GM12878 (cell line): Measurements from ENCODE around the gene DNAJB2. TPM values are rescaled to one million over a fixed set of nuclear protein-coding genes. Genes with fewer than 3 reads are reported as not detected.

Experiments
- ATAC-seq: fragments of 200-7000 bp; cut with Tn5 transposase; 3 replicates; pipeline ENCODE4 v1.9.1; 2020; ENCODE audit warnings: mild to moderate bottlenecking, moderate library complexity
- BruUV-seq: library from RNA; stranded (reverse); fragments of 400-500 nt; replicated peaks from 2 replicates; lab custom pipeline; 2021; lab: Mats Ljungman, UMichigan
- CTCF ChIA-PET: fragments of 300-600 bp; sonication (Branson Sonifier 250); formaldehyde crosslinking; extraction: SDS; loops from one replicate; lab custom pipeline; 2021; ENCODE audit warnings: inconsistent platforms; lab: Yijun Ruan, JAX
- POLR2A ChIA-PET: fragments of 350-600 bp; formaldehyde crosslinking; extraction: SDS; loops from one replicate; lab custom pipeline; 2021; ENCODE audit warnings: inconsistent platforms; lab: Charles Lee
- RAD21 ChIA-PET: fragments of 300-600 bp; sonication (Branson Sonifier 250); formaldehyde crosslinking; loops from one replicate; lab custom pipeline; 2023; ENCODE audit warnings: antibody characterized with exemption; ENCODE audit not compliant: unreplicated experiment; lab: Charles Lee
- SMC1A ChIA-PET: fragments of 300-600 bp; sonication (Branson Sonifier 250); formaldehyde crosslinking; loops from one replicate; lab custom pipeline; 2023; ENCODE audit not compliant: unreplicated experiment, uncharacterized antibody; lab: Charles Lee
- DNase-seq: peaks from one replicate; pipeline ENCODE4 v3.0.0-alpha.2; 2011; ENCODE audit warnings: low read depth, low spot score
- FAIRE-seq: peaks from 3 replicates; lab custom pipeline; 2011; peaks lifted over from hg19 to GRCh38; lab: Jason Lieb, UNC
- H2AFZ ChIP-seq: 2 replicates; pipeline ENCODE4 v1.6.0; 2011; ENCODE audit warnings: low read depth, low read length, control low read depth; ENCODE audit not compliant: control insufficient read depth
- H3K27ac ChIP-seq: 2 replicates; pipeline ENCODE4 v1.5.1; 2011; ENCODE audit warnings: control low read depth; ENCODE audit not compliant: control insufficient read depth, insufficient read depth
- H3K27me3 ChIP-seq, 2 experiments: replicated peaks in 1 of 2; 2 replicates each; pipeline versions ENCODE4 v1.6.0 to v1.6.1; 2011; ENCODE audit warnings: low read length in 1 of 2; ENCODE audit not compliant: control insufficient read depth in 2 of 2, insufficient read depth in 2 of 2
- H3K36me3 ChIP-seq, 2 experiments: 2 replicates each; pipeline ENCODE4 v1.5.1; 2011; ENCODE audit warnings: low read length in 1 of 2; ENCODE audit not compliant: control insufficient read depth in 2 of 2, insufficient read depth in 2 of 2
- H3K4me1 ChIP-seq: 2 replicates; pipeline ENCODE4 v1.6.1; 2011; ENCODE audit warnings: mild to moderate bottlenecking, low read length, moderate library complexity, mixed read lengths; ENCODE audit not compliant: control insufficient read depth, insufficient read depth
- H3K4me2 ChIP-seq: 2 replicates; pipeline ENCODE4 v1.6.0; 2011; ENCODE audit warnings: control low read depth; ENCODE audit not compliant: control insufficient read depth, insufficient read depth
- H3K4me3 ChIP-seq: fragments of 200-600 bp; sonication (generic); 2 replicates; pipeline ENCODE4 v1.5.1; 2016
- H3K79me2 ChIP-seq: 2 replicates; pipeline ENCODE4 v1.6.0; 2011; ENCODE audit warnings: low read length; ENCODE audit not compliant: control insufficient read depth, insufficient read depth
- H3K9ac ChIP-seq: 2 replicates; pipeline ENCODE4 v1.8.0; 2011; ENCODE audit warnings: low read length, control low read depth, mixed read lengths; ENCODE audit not compliant: control insufficient read depth, insufficient read depth
- H3K9me3 ChIP-seq: replicated peaks from 3 replicates; pipeline ENCODE4 v1.5.1; 2011; ENCODE audit warnings: mild to moderate bottlenecking, low read length; ENCODE audit not compliant: control insufficient read depth, insufficient read depth
- H4K20me1 ChIP-seq: 2 replicates; pipeline ENCODE4 v1.6.0; 2011; ENCODE audit not compliant: control insufficient read depth, insufficient read depth
- BACH1 ChIP-seq: fragments of 450-650 bp; IDR thresholded peaks from 2 replicates; pipeline ENCODE4 v1.6.1; 2017; ENCODE audit warnings: mild to moderate bottlenecking, borderline replicate concordance
- DPF2 ChIP-seq: fragments of 450-650 bp; IDR thresholded peaks from 2 replicates; pipeline ENCODE4 v1.6.1; 2017; ENCODE audit warnings: mild to moderate bottlenecking
- EZH2 ChIP-seq: IDR thresholded peaks from 2 replicates; pipeline ENCODE4 v1.6.1; 2012; ENCODE audit warnings: low read depth, mild to moderate bottlenecking, control low read depth, inconsistent platforms, low read length, borderline replicate concordance; ENCODE audit not compliant: control insufficient read depth
- IRF3 ChIP-seq: fragments of 450-650 bp; IDR thresholded peaks from 2 replicates; pipeline ENCODE4 v1.6.1; 2014; ENCODE audit warnings: mild to moderate bottlenecking
- PBX3 ChIP-seq: IDR thresholded peaks from 2 replicates; pipeline ENCODE4 v1.6.1; 2011; ENCODE audit warnings: mild to moderate bottlenecking, low read depth, low read length, moderate library complexity; ENCODE audit not compliant: insufficient replicate concordance
- RELB ChIP-seq: fragments of 450-650 bp; IDR thresholded peaks from 2 replicates; pipeline ENCODE4 v1.6.1; 2017; ENCODE audit warnings: low read depth, mild to moderate bottlenecking, moderate library complexity
- ZBTB40 ChIP-seq: fragments of 450-650 bp; IDR thresholded peaks from 2 replicates; pipeline ENCODE4 v1.6.1; 2016; ENCODE audit warnings: mild to moderate bottlenecking, moderate library complexity, borderline replicate concordance
- ZNF217 ChIP-seq: fragments of 450-650 bp; IDR thresholded peaks from 2 replicates; pipeline ENCODE4 v1.6.1; 2017; ENCODE audit warnings: antibody characterized with exemption, mild to moderate bottlenecking
- ZZZ3 ChIP-seq: IDR thresholded peaks from 2 replicates; pipeline ENCODE4 v1.6.1; 2011; ENCODE audit warnings: low read depth; ENCODE audit not compliant: control insufficient read depth, insufficient read length
- WGBS: methylation state at CpG from one replicate; pipeline ENCODE4 v1.1.6; 2016; ENCODE audit warnings: low lambda C conversion rate; ENCODE audit not compliant: insufficient replicate concordance, insufficient coverage; ENCODE audit errors: missing lambda C conversion rate; 5-methylcytosine and 5-hydroxymethylcytosine counted together
- in situ Hi-C: fragments of 300-500 bp; cut with MboI; formaldehyde crosslinking; loops from 9 replicates; pipeline ENCODE4 v1.14.3; 2018; ENCODE audit warnings: mixed read lengths
- intact Hi-C: fragments of 100-400 bp; cut with micrococcal nuclease; formaldehyde crosslinking; loops from one replicate; pipeline ENCODE4 v1.14.2; 2022; ENCODE audit not compliant: unreplicated experiment
- polyA plus RNA-seq, 11 experiments: library from polyadenylated mRNA; depleted of rRNA in 4 of 11; unstranded in 6 of 11; stranded (reverse) in 5 of 11; fragments of >200 nt; fragmentation: Nextera tagmentation in 4 of 11; fragmentation: Illumina TruSeq in 1 of 11; extraction: Ambion mirVana in 4 of 11; extraction: Trizol in 1 of 11; gene quantifications; 1 replicate in 1 of 11; 2 replicates in 10 of 11; pipeline versions ENCODE4 v1.2.1 to v1.2.3, GENCODE V29; 2011 to 2016; ENCODE audit warnings: inconsistent platforms in 2 of 11, missing spikeins in 2 of 11, low read depth in 1 of 11
- total RNA-seq, 4 experiments: library from RNA; depleted of rRNA in 3 of 4; stranded (reverse); fragments of >200 nt in 3 of 4; fragmentation: Illumina TruSeq in 1 of 4; extraction: Trizol in 1 of 4; gene quantifications; 2 replicates each; pipeline versions ENCODE4 v1.2.1 to v1.2.3, GENCODE V29; 2013 to 2021

DNAJB2 gene
- total and polyA plus RNA-seq, 10 of the 15 experiments (the other 5 are each of a cell fraction or from before 2014, with no cell fraction given) = 0.26 to 36.5 (median 12.5) TPM

GRCh38 chr2:219282943-219283581 is 3.9 kb downstream of the DNAJB2 start (continued):
- no peak for TF ChIP-seq RELB

- no peak overlapping the region for H3K27ac ChIP-seq
- no peaks in the 10 kb centered on the region for H3K9me3 ChIP-seq
- in situ Hi-C loops = no loop called here
- H3K9ac ChIP-seq = no peak overlapping the region
- no TSS peak for BruUV-seq
- no peaks in the 10 kb centered on the region for H4K20me1 ChIP-seq
- RAD21 ChIA-PET = no interaction called here
- CTCF ChIA-PET = interaction anchor here (1.0 to 13.5 kb wide), 4 partner anchors 9 to 406 kb away, joined by 3 to 257 read pairs (median 4); no protein-coding TSS in a partner anchor
- ATAC-seq (no peak), DNase-seq (no peak), FAIRE-seq (no peak)
- H3K27me3 ChIP-seq = no peaks in the 10 kb centered on the region
- 97% methylated on average over 14 of the region's 16 CpGs for WGBS
- H3K4me2 ChIP-seq = no peak overlapping the region
- H3K36me3 ChIP-seq = no peaks in the 10 kb centered on the region; a peak in 1 of 4 replicates
- H3K4me1 ChIP-seq = peaks cover 10% of the 10 kb centered on the region
- no peak overlapping the region for H2AFZ ChIP-seq
- SMC1A ChIA-PET = interaction anchor here (8.8 kb wide), 1 partner anchor 8 kb away, joined by 96 read pairs; no protein-coding TSS in a partner anchor
- peaks cover 4% of the 10 kb centered on the region for H3K79me2 ChIP-seq
- H3K4me3 ChIP-seq = no peak overlapping the region
- intact Hi-C loops = no loop called here
- POLR2A ChIA-PET = interaction anchor here (1.0 kb wide), 1 partner anchor 10 kb away, joined by 3 read pairs; no protein-coding TSS in a partner anchor
- TF ChIP-seq ZZZ3 (no peak), BACH1 (no peak), ZBTB40 (no peak), IRF3 (no peak), ZNF217 (no peak), DPF2 (no peak), PBX3 (no peak), EZH2 (no peak)
Observed at GRCh38 chr2:219284501-219285372, 5.6 kb downstream of the DNAJB2 start.
